Tibial nerve (tissue), 4 donors: ENCODE results near the gene OOEP. TPM values are rescaled to one million over a fixed set of nuclear protein-coding genes. Genes with fewer than 3 reads are reported as not detected.

ENCODE experiments used
- DNase-seq, 2 donors: peaks; one replicate each; pipeline ENCODE4 v3.0.0-alpha.2; 2019; ENCODE audit warnings: low spot score in 2 of 2
- H3K27ac ChIP-seq, 4 donors: fragments of 200-600 bp; sonication (generic) in 3 of 4; one replicate each; pipeline ENCODE4 v1.5.1; 2017 to 2019; ENCODE audit warnings: mild to moderate bottlenecking in 1 of 4
- H3K27me3 ChIP-seq, 2 donors: fragments of 200-600 bp; sonication (generic) in 1 of 2; one replicate each; pipeline versions ENCODE4 v1.5.1 to v1.6.0; 2017 to 2019
- H3K36me3 ChIP-seq, 3 donors: fragments of 200-600 bp; sonication (generic); one replicate each; pipeline ENCODE4 v1.5.1; 2018 to 2019
- H3K4me1 ChIP-seq, 4 donors: fragments of 200-600 bp; sonication (generic) in 3 of 4; one replicate each; pipeline ENCODE4 v1.5.1; 2017 to 2019
- H3K4me3 ChIP-seq, 4 donors: fragments of 200-600 bp; sonication (generic) in 3 of 4; one replicate each; pipeline ENCODE4 v1.5.1; 2017 to 2019; ENCODE audit warnings: mild to moderate bottlenecking in 1 of 4, moderate library complexity in 1 of 4
- H3K9me3 ChIP-seq, 4 donors: fragments of 200-600 bp; sonication (generic) in 3 of 4; one replicate each; pipeline ENCODE4 v1.5.1; 2017 to 2019
- EP300 ChIP-seq, 2 donors: sonication (generic); formaldehyde crosslinking; IDR thresholded peaks; one replicate each; pipeline ENCODE4 v1.6.1; 2017; ENCODE audit warnings: antibody characterized with exemption in 2 of 2, mild to moderate bottlenecking in 1 of 2
- POLR2A ChIP-seq, 2 donors: fragments of 450-650 bp; IDR thresholded peaks; one replicate each; pipeline ENCODE4 v1.6.1; 2017; ENCODE audit warnings: antibody characterized with exemption in 2 of 2, mild to moderate bottlenecking in 2 of 2, moderate library complexity in 2 of 2
- WGBS, 2 donors: methylation state at CpG; one replicate each; pipeline ENCODE4 v1.1.5; 2018; 5-methylcytosine and 5-hydroxymethylcytosine counted together
- small RNA-seq: library from RNA; depleted of rRNA; stranded (forward); fragments of <200 nt; gene quantifications from one replicate; pipeline ENCODE3, GENCODE V24; 2016
- total RNA-seq, 4 donors: library from RNA; depleted of rRNA; stranded (reverse); fragments of >200 nt; gene quantifications; one replicate each; pipeline ENCODE4 v1.1.0, GENCODE V29; 2016
- TF ChIP-seq, protein P1 (sequence below), 5 experiments: fragments of 200-600 bp in 3 of 5; fragments of 450-650 bp in 2 of 5; sonication (generic) in 3 of 5; IDR thresholded peaks; one replicate each; pipeline ENCODE4 v1.5.1; 2016 to 2019; ENCODE audit warnings: antibody characterized with exemption in 5 of 5, mild to moderate bottlenecking in 3 of 5, moderate library complexity in 2 of 5

Gene OOEP
- total RNA-seq, 4 donors from 2014 or later = not detected

DNA sequence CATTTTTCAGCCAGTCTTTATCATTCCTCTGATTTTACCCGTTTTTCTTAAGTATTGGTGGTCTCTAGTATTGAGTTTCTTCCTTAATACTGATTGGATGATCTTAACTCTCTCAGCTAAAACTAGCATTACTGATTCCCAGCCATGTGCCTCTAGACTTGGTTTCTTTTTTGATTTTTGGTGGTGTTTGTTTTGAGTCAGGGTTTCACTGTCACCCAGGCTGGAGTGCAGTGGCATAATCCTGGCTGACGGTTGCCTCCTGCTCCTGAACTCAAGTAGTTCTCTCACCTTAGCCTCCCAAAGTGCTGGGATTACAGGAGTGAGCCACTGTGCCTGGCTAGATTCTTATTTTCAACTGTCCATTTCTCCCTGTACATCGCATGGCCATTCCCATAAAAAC, 40.5 kb downstream of the OOEP start:
- H3K4me3 ChIP-seq = no peak overlapping the region
- no peaks in the 10 kb centered on the region for H3K9me3 ChIP-seq
- no peak for DNase-seq
- no peaks in the 10 kb centered on the region for H3K27me3 ChIP-seq
- 66 to 76% methylated on average over 3 of the region's 3 CpGs for WGBS, 2 donors
- no peak for TF ChIP-seq EP300 (IDR thresholded peaks at IDR 0.05)
- TF ChIP-seq POLR2A (IDR thresholded peaks at IDR 0.05) = no peak
- TF ChIP-seq, protein P1, sequence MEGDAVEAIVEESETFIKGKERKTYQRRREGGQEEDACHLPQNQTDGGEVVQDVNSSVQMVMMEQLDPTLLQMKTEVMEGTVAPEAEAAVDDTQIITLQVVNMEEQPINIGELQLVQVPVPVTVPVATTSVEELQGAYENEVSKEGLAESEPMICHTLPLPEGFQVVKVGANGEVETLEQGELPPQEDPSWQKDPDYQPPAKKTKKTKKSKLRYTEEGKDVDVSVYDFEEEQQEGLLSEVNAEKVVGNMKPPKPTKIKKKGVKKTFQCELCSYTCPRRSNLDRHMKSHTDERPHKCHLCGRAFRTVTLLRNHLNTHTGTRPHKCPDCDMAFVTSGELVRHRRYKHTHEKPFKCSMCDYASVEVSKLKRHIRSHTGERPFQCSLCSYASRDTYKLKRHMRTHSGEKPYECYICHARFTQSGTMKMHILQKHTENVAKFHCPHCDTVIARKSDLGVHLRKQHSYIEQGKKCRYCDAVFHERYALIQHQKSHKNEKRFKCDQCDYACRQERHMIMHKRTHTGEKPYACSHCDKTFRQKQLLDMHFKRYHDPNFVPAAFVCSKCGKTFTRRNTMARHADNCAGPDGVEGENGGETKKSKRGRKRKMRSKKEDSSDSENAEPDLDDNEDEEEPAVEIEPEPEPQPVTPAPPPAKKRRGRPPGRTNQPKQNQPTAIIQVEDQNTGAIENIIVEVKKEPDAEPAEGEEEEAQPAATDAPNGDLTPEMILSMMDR (IDR thresholded peaks at IDR 0.05) = no peak
- H3K36me3 ChIP-seq = no peaks in the 10 kb centered on the region
- no peaks in the 10 kb centered on the region for H3K4me1 ChIP-seq
- H3K27ac ChIP-seq = no peak overlapping the region

DNA sequence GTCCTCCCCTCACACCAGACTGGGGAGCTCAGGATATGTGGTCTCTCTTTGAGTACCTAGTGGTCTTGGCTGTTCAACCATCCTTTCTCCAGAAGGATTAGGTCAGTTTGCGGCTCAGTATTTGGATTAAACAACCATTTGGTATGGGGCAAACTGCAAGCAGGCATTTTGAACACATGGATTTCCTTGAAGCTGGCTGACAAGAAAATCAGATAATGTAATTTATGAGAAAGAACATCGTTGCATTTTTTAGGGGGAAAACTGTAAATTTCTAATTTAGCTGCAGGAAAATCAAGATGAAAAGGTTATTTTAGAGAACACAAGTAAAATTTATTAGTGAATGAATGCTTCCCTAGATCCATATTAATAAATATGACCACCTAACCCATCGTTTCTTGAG, 40.9 kb downstream of the OOEP start:
- Histone ChIP-seq H3K27me3 (no peaks in the 10 kb centered on the region), H3K36me3 (no peaks in the 10 kb centered on the region), H3K4me3 (no peak overlapping the region), H3K4me1 (no peaks in the 10 kb centered on the region), H3K27ac (no peak overlapping the region), H3K9me3 (no peaks in the 10 kb centered on the region)
- DNase-seq = no peak
- 72% methylated on average over 3 of the region's 3 CpGs for WGBS, 2 donors
- TF ChIP-seq EP300 (IDR thresholded peaks at IDR 0.05) (no peak), POLR2A (IDR thresholded peaks at IDR 0.05) (no peak)
- TF ChIP-seq, protein P1 (IDR thresholded peaks at IDR 0.05) = no peak

DNA sequence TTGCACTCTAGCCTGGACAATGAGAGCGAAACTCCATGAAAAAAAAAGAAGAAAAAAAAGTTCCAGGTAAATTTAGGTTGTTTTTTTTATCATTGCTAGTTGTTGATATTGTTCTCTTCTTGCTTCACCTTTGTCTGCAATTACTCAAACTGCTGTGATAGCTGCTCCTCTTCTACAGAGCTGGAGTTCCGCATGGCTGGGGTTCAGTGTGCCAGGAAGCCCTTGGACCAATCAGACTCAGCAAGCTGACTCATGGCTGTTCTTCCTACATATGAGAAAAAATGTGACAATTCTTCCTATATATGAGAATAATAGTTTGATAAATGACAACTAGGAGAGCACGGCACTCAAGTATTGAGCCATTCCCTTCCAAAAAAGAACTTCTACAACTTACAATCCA, 44.0 kb downstream of the OOEP start:
- no peak overlapping the region for H3K27ac ChIP-seq
- H3K27me3 ChIP-seq = no peaks in the 10 kb centered on the region
- H3K36me3 ChIP-seq = no peaks in the 10 kb centered on the region
- TF ChIP-seq POLR2A (IDR thresholded peaks at IDR 0.05) = no peak
- no peak for TF ChIP-seq EP300 (IDR thresholded peaks at IDR 0.05)
- TF ChIP-seq, protein P1 (IDR thresholded peaks at IDR 0.05) = no peak
- no peak for DNase-seq
- 90 to 91% methylated on average over 3 of the region's 3 CpGs for WGBS, 2 donors
- no peak overlapping the region for H3K4me3 ChIP-seq
- H3K9me3 ChIP-seq = no peaks in the 10 kb centered on the region
- H3K4me1 ChIP-seq = no peaks in the 10 kb centered on the region

DNA sequence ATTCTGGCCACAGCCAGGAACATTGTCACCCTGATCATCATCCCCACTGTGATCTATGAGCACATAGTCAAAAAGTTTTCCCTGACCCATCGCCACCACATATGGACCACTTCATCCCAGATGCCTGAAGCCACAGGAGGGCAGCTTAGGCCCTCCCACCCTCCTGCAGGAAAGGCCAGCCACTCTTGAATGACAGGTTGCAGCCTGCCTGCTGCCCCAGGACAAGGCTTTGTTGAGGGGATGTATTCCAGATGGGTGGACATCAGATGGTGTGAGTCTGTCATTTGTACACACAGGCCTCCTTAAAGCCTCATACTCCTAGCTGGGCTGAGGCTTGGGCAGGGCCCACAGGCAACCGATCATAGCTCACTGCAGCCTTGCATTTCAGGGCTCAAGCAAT, 46.4 kb downstream of the OOEP start:
- DNase-seq = no peak
- WGBS, 2 donors = 88 to 94% methylated on average over 2 of the region's 2 CpGs
- no peaks in the 10 kb centered on the region for H3K4me1 ChIP-seq
- TF ChIP-seq EP300 (IDR thresholded peaks at IDR 0.05) (no peak), POLR2A (IDR thresholded peaks at IDR 0.05) (no peak)
- TF ChIP-seq, protein P1 (IDR thresholded peaks at IDR 0.05) = no peak
- no peak overlapping the region for H3K4me3 ChIP-seq
- no peaks in the 10 kb centered on the region for H3K27me3 ChIP-seq
- H3K27ac ChIP-seq = no peak overlapping the region
- no peaks in the 10 kb centered on the region for H3K36me3 ChIP-seq
- H3K9me3 ChIP-seq = peaks cover 0 to 16% (median 0%) of the 10 kb centered on the region in 4 donors

Small RNA genes within 50 kb of the gene (small RNA-seq; reads per million reads assigned to genes)
- gene RPL39P3 = not detected

Other genes with a start within 250 kb of the OOEP start
- gene KHDC1L, start 144.4 kb downstream of the OOEP start, total RNA-seq = under 1 TPM in 1 of 4 donors, not detected in 3; 0.84 TPM
- 1 to 10 TPM in 1 of 4 donors, under 1 TPM in 3; 0.42 to 7.4 (median 0.74) TPM for gene KHDC1, start 106.7 kb downstream of the OOEP start, total RNA-seq
- not detected for gene DPPA5, start 15.6 kb downstream of the OOEP start, total RNA-seq
- not detected for gene KHDC3L, start 7.2 kb downstream of the OOEP start, total RNA-seq
- 10 to 100 TPM in 1 of 4 donors, 1 to 10 TPM in 3; 1.3 to 12.0 (median 2.5) TPM for gene DDX43, start 24.9 kb upstream of the OOEP start, total RNA-seq
- 1 to 10 TPM; 5.9 to 9.8 (median 7.1) TPM for gene CGAS, start 82.4 kb upstream of the OOEP start, total RNA-seq
- gene MTO1, start 91.8 kb upstream of the OOEP start, total RNA-seq = 10 to 100 TPM; 31.0 to 42.8 (median 37.9) TPM
- gene EEF1A1, start 151.1 kb upstream of the OOEP start, total RNA-seq = 1,000 to 10,000 TPM; 7,087 to 8,344 (median 7,781) TPM